Mesenchymal stem cell (in vitro differentiated cells and primary cell): ENCODE measurements around the gene SEMA4D.

ENCODE experiments used
- DNase-seq: peaks from one replicate; pipeline ENCODE4 v3.0.0-alpha.2; 2013
- H2AFZ ChIP-seq: one replicate; pipeline ENCODE4 v1.6.1; 2013; ENCODE audit warnings: low read depth, mild to moderate bottlenecking, control low read depth, inconsistent platforms, low read length, moderate library complexity
- H2AK5ac ChIP-seq: 2 replicates; pipeline ENCODE4 v1.6.1; 2013; ENCODE audit warnings: low read length, moderate library complexity, mild to moderate bottlenecking, inconsistent platforms; ENCODE audit not compliant: severe bottlenecking
- H2BK120ac ChIP-seq: one replicate; pipeline ENCODE4 v1.6.1; 2013; ENCODE audit warnings: low read depth, mild to moderate bottlenecking, inconsistent platforms, low read length, moderate library complexity
- H2BK12ac ChIP-seq, 2 experiments: one replicate each; pipeline ENCODE4 v1.6.1; 2013; ENCODE audit warnings: inconsistent platforms in 2 of 2, low read length in 2 of 2, mild to moderate bottlenecking in 2 of 2, moderate library complexity in 2 of 2, control low read depth in 1 of 2
- H2BK15ac ChIP-seq: one replicate; pipeline ENCODE4 v1.6.1; 2013; ENCODE audit warnings: mild to moderate bottlenecking, low read depth, inconsistent platforms; ENCODE audit not compliant: poor library complexity, severe bottlenecking
- H2BK5ac ChIP-seq: 2 replicates; pipeline ENCODE4 v1.6.1; 2013; ENCODE audit warnings: low read depth, mild to moderate bottlenecking, low read length, control low read depth, inconsistent platforms; ENCODE audit not compliant: poor library complexity, severe bottlenecking
- H3K14ac ChIP-seq, 2 experiments: one replicate each; pipeline ENCODE4 v1.6.1; 2013; ENCODE audit warnings: inconsistent platforms in 2 of 2, low read length in 2 of 2, control low read depth in 1 of 2, mild to moderate bottlenecking in 1 of 2, moderate library complexity in 1 of 2
- H3K18ac ChIP-seq, 2 experiments: one replicate each; pipeline ENCODE4 v1.6.1; 2013; ENCODE audit warnings: inconsistent platforms in 2 of 2, low read length in 2 of 2, control low read depth in 1 of 2, low read depth in 1 of 2, mild to moderate bottlenecking in 1 of 2
- H3K23ac ChIP-seq, 2 experiments: one replicate each; pipeline ENCODE4 v1.6.1; 2013; ENCODE audit warnings: inconsistent platforms in 2 of 2, low read length in 2 of 2, mild to moderate bottlenecking in 2 of 2, moderate library complexity in 2 of 2, control low read depth in 1 of 2
- H3K27ac ChIP-seq: 2 replicates; pipeline ENCODE4 v1.5.1; 2013; ENCODE audit warnings: mild to moderate bottlenecking, moderate library complexity, low read length, control low read depth, inconsistent platforms; ENCODE audit not compliant: poor library complexity, severe bottlenecking
- H3K27me3 ChIP-seq, 2 experiments: 2 replicates each; pipeline versions ENCODE4 v1.6.1 to v1.7.0; 2013; ENCODE audit warnings: low read length in 2 of 2, mild to moderate bottlenecking in 2 of 2, moderate library complexity in 2 of 2, control low read depth in 1 of 2, inconsistent platforms in 1 of 2; ENCODE audit not compliant: control insufficient read depth in 1 of 2, insufficient read depth in 1 of 2
- H3K36me3 ChIP-seq, 2 experiments: 2 replicates each; pipeline versions ENCODE4 v1.6.1 to v1.7.0; 2013; ENCODE audit warnings: low read length in 2 of 2, control low read depth in 1 of 2, inconsistent platforms in 1 of 2, low read depth in 1 of 2, mild to moderate bottlenecking in 1 of 2; ENCODE audit not compliant: insufficient read depth in 2 of 2, control insufficient read depth in 1 of 2
- H3K4ac ChIP-seq, 2 experiments: one replicate each; pipeline ENCODE4 v1.6.1; 2013; ENCODE audit warnings: inconsistent platforms in 2 of 2, low read length in 2 of 2, mild to moderate bottlenecking in 2 of 2, moderate library complexity in 2 of 2, control low read depth in 1 of 2, low read depth in 1 of 2
- H3K4me1 ChIP-seq: 2 replicates; pipeline ENCODE4 v1.6.1; 2013; ENCODE audit warnings: low read depth, low read length, control low read depth; ENCODE audit not compliant: control insufficient read depth, insufficient read depth
- H3K4me2 ChIP-seq: 2 replicates; pipeline ENCODE4 v1.6.1; 2013; ENCODE audit warnings: low read length, mild to moderate bottlenecking, inconsistent platforms; ENCODE audit not compliant: poor library complexity, severe bottlenecking
- H3K4me3 ChIP-seq, 2 experiments: 2 replicates each; pipeline versions ENCODE4 v1.5.1 to v1.7.0; 2013; ENCODE audit warnings: low read length in 2 of 2, mild to moderate bottlenecking in 2 of 2, control low read depth in 1 of 2, low read depth in 1 of 2; ENCODE audit not compliant: insufficient read depth in 1 of 2
- H3K79me1 ChIP-seq: replicated peaks from 2 replicates; pipeline ENCODE4 v1.6.1; 2013; ENCODE audit warnings: mild to moderate bottlenecking, control low read depth, low read length, inconsistent platforms; ENCODE audit not compliant: poor library complexity, severe bottlenecking
- H3K9ac ChIP-seq: 2 replicates; pipeline ENCODE4 v1.7.0; 2013; ENCODE audit warnings: mild to moderate bottlenecking, low read length, moderate library complexity
- H3K9me3 ChIP-seq: 2 replicates; pipeline ENCODE4 v1.7.0; 2013; ENCODE audit warnings: mild to moderate bottlenecking, low read length; ENCODE audit not compliant: control insufficient read depth
- H4K8ac ChIP-seq: one replicate; pipeline ENCODE4 v1.6.1; 2013; ENCODE audit warnings: inconsistent platforms, mild to moderate bottlenecking, low read length, moderate library complexity
- H4K91ac ChIP-seq: one replicate; pipeline ENCODE4 v1.6.1; 2013; ENCODE audit warnings: mild to moderate bottlenecking, low read length, inconsistent platforms
- WGBS: methylation state at CpG from one replicate; pipeline ENCODE4 v1.1.7; 2013; ENCODE audit warnings: mixed read lengths; 5-methylcytosine and 5-hydroxymethylcytosine counted together

SEMA4D gene

GRCh38 chr9:89444925-89445765, 52.8 kb downstream of the SEMA4D start:
- H3K4me1 ChIP-seq = peaks cover 30% of the 10 kb centered on the region
- H2BK5ac ChIP-seq = no peak overlapping the region
- no peak overlapping the region for H3K4me3 ChIP-seq
- H3K79me1 ChIP-seq = peaks cover 46% of the 10 kb centered on the region
- H4K8ac ChIP-seq = no peak overlapping the region
- H3K23ac ChIP-seq = no peak overlapping the region
- H2BK120ac ChIP-seq = no peak overlapping the region
- H3K36me3 ChIP-seq = peaks cover 0 to 32% of the 10 kb centered on the region in 2 experiments
- WGBS = 85% methylated on average over 16 of the region's 16 CpGs
- H2AFZ ChIP-seq = no peak overlapping the region
- no peak overlapping the region for H4K91ac ChIP-seq
- no peak for DNase-seq
- H3K4me2 ChIP-seq = no peak overlapping the region
- H3K27ac ChIP-seq = no peak overlapping the region
- no peak overlapping the region for H2AK5ac ChIP-seq
- no peak overlapping the region for H3K18ac ChIP-seq
- no peak overlapping the region for H2BK15ac ChIP-seq
- no peak overlapping the region for H3K9ac ChIP-seq
- H3K9me3 ChIP-seq = no peaks in the 10 kb centered on the region
- no peak overlapping the region for H2BK12ac ChIP-seq
- H3K27me3 ChIP-seq = peaks cover 0 to 9% of the 10 kb centered on the region in 2 experiments
- H3K14ac ChIP-seq = no peak overlapping the region
- H3K4ac ChIP-seq = no peak overlapping the region

- no peak overlapping the region for H4K8ac ChIP-seq
- no peak for DNase-seq
- no peak overlapping the region for H4K91ac ChIP-seq
- H3K9me3 ChIP-seq = no peaks in the 10 kb centered on the region
- H2AK5ac ChIP-seq = no peak overlapping the region
- no peak overlapping the region for H3K4ac ChIP-seq
- H3K9ac ChIP-seq = no peak overlapping the region
- H3K27me3 ChIP-seq = peaks cover 0 to 9% of the 10 kb centered on the region in 2 experiments
- peaks cover 0 to 35% of the 10 kb centered on the region in 2 experiments for H3K36me3 ChIP-seq
- H3K4me3 ChIP-seq = no peak overlapping the region
- no peak overlapping the region for H3K18ac ChIP-seq
- H2AFZ ChIP-seq = no peak overlapping the region
- peaks cover 30% of the 10 kb centered on the region for H3K4me1 ChIP-seq
- WGBS = 93% methylated on average over 9 of the region's 9 CpGs
- H3K14ac ChIP-seq = no peak overlapping the region
- H2BK5ac ChIP-seq = no peak overlapping the region
- H3K4me2 ChIP-seq = no peak overlapping the region
- H2BK15ac ChIP-seq = no peak overlapping the region
- peaks cover 53% of the 10 kb centered on the region for H3K79me1 ChIP-seq
- H2BK12ac ChIP-seq = no peak overlapping the region
- no peak overlapping the region for H3K27ac ChIP-seq
- H3K23ac ChIP-seq = no peak overlapping the region
- no peak overlapping the region for H2BK120ac ChIP-seq
Observed at GRCh38 chr9:89444274-89444673, 53.6 kb downstream of the SEMA4D start.

- Histone ChIP-seq H2BK120ac (no peak overlapping the region), H3K4me1 (peaks cover 29% of the 10 kb centered on the region), H3K14ac (peak overlapping the region in 1 of 2 experiments; percentile 37), H2AK5ac (no peak overlapping the region), H3K4ac (peak overlapping the region in 1 of 2 experiments; percentile 30), H3K4me3 (no peak overlapping the region), H2BK12ac (peak overlapping the region in 1 of 2 experiments; percentile 73), H3K36me3 (peaks cover 0 to 31% of the 10 kb centered on the region in 2 experiments), H3K9ac (no peak overlapping the region), H3K18ac (peak overlapping the region in 1 of 2 experiments; percentile 54), H2BK5ac (no peak overlapping the region), H2AFZ (no peak overlapping the region), H3K79me1 (peaks cover 50% of the 10 kb centered on the region), H4K8ac (peak overlapping the region; percentile 19), H3K27ac (no peak overlapping the region), H3K4me2 (no peak overlapping the region), H2BK15ac (no peak overlapping the region), H3K9me3 (no peaks in the 10 kb centered on the region), H4K91ac (peak overlapping the region; percentile 6), H3K23ac (no peak overlapping the region), H3K27me3 (peaks cover 0 to 9% of the 10 kb centered on the region in 2 experiments)
- WGBS = 79% methylated on average over 22 of the region's 22 CpGs
- peak; percentile 64 for DNase-seq
Observed at GRCh38 chr9:89442981-89443814, 54.7 kb downstream of the SEMA4D start.

GRCh38 chr9:89442501-89442978, 55.4 kb downstream of the SEMA4D start:
- H3K9ac ChIP-seq = no peak overlapping the region
- no peak overlapping the region for H2BK5ac ChIP-seq
- no peak overlapping the region for H3K4me2 ChIP-seq
- peaks cover 33% of the 10 kb centered on the region for H3K4me1 ChIP-seq
- no peaks in the 10 kb centered on the region for H3K9me3 ChIP-seq
- H2AK5ac ChIP-seq = no peak overlapping the region
- peak overlapping the region in 1 of 2 experiments; percentile 54 for H3K18ac ChIP-seq
- H2BK12ac ChIP-seq = peak overlapping the region in 1 of 2 experiments; percentile 4
- no peak overlapping the region for H3K23ac ChIP-seq
- no peak overlapping the region for H4K91ac ChIP-seq
- no peak overlapping the region for H4K8ac ChIP-seq
- H2AFZ ChIP-seq = no peak overlapping the region
- no peak for DNase-seq
- H3K4ac ChIP-seq = peak overlapping the region in 1 of 2 experiments; percentile 30
- no peak overlapping the region for H3K27ac ChIP-seq
- H3K27me3 ChIP-seq = peaks cover 0 to 9% of the 10 kb centered on the region in 2 experiments
- H2BK15ac ChIP-seq = no peak overlapping the region
- H3K4me3 ChIP-seq = no peak overlapping the region
- no peak overlapping the region for H2BK120ac ChIP-seq
- 82% methylated on average over 8 of the region's 9 CpGs for WGBS
- peak overlapping the region in 1 of 2 experiments; percentile 37 for H3K14ac ChIP-seq
- peaks cover 53% of the 10 kb centered on the region for H3K79me1 ChIP-seq
- peaks cover 0 to 36% of the 10 kb centered on the region in 2 experiments for H3K36me3 ChIP-seq
